HG02763 (cell line): Measurements from ENCODE around the gene C2orf92.

Experiments used
- ATAC-seq: cut with Tn5 transposase; IDR thresholded peaks from one replicate; pipeline ENCODE4 v1.9.1; 2021; ENCODE audit warnings: mild to moderate bottlenecking, moderate library complexity; ENCODE audit not compliant: unreplicated experiment

The C2orf92 gene

DNA sequence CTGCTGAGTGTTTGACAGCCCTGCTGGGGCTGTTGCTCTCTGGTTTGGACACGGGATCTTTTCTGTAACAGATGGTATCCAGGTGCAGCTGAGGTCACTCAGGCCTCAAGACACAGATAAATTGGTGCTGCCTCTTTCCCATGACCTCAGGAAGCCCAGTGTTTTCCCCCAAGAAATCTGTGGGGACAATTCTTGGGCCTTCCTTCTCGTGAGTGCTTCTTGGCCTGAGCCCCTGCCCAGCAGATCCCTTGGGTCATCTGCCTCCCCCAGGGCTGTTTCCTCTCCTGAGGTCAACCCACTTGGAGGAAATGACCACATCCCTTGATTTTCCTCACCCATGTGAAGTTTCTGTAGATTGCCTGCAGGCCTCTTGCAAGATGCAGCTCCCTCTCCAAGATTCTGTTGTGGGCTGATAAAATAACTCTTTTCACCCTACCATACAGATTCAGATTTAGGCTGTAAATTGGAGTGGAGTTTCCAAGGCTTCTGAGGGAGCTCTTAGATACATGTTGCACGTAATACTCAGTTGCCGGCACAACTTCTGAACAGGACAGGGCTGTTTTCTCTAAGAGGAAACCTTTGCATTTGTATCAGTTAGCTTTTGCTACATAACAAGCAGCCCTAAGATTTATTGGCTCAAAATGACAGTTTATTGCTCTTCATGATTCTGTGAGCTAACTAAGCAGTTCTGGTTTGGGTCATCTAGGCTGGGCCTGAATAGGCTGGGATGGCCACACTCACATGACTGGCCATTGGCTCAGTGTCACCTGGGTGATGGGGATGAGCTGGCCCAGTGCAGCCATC, 57.0 kb downstream of the C2orf92 start:
- ATAC-seq, result no peak

DNA sequence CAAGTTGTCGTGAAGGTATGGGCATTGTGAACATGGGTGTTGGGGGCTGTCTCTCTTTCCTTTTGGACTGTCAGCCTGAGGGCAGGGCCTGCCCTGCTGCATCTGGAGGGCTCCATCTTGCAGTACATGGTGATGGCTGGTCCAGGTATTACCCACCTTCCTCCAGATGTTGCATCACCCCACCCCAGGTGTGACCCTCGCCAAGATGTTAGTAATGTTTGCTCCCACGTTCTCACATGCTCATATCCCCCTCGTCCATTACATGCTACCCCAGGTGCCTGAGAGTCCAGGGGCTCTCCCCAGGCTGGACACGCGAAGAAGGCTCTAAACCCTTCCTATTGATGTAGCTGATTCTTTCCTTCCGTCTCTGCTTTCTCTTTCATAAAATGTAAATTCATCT, 57.8 kb downstream of the C2orf92 start:
- ATAC-seq, result no peak

GRCh38 chr2:97728091-97728731, 58.7 kb downstream of the C2orf92 start:
- ATAC-seq, result no peak

DNA sequence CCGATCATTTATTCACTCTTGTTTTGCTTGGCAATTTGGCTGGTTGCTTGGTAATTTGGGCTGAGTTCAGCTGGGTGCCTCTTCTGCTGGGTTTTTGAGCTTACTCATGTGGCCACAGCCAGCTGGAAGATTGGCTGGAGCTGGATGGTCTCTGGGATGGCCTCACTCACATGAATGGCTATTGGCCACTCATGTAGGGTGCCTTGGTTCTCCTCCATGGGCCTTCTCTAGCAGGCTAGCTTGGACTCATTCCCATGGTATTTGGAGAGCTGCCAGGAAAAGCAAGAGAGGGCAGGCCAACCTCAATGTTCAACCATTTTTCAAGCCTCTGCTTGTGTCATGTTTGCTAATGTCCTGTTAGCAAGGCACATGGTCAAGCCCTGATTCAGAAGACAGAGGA, 60.7 kb downstream of the C2orf92 start:
- ATAC-seq, result no peak

DNA sequence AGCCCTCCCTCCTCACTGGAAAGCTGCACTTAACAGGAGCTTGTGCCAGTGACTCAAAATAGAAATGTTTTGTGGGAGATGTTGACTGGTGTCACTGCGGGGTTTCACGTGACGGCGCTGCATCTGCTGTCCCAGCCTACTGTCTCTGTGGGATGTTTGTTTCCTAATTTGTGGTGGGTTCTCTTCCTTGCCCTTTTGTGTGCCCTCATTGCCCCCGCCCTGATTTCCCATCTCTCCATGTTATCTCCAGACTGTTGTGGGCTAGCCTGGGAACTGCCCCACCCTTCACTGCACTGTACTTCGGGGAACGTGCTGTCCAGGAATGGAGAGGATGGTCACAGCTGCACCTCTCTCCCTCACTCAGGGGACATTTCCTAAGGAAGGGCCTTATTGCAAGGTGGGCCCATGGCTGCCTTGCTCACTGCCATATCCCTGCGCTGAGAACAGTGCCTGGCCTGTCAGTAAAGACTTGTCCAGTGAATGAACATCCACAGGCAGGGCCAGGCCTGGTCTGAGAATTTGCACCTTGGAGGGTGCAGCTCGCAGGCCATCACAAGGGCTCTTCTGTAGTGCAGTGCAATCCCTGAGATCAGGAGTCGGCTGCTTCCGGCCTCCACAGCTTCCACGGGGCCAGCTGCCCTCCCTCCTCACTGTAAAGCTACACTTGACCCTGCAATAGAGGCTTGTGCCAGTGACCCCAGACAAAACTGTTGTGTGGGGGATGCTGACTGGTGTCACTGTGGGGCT, 61.9 kb downstream of the C2orf92 start:
- no peak for ATAC-seq

- ATAC-seq, result no peak
Observed at GRCh38 chr2:97732436-97733340, 63.2 kb downstream of the C2orf92 start.

DNA sequence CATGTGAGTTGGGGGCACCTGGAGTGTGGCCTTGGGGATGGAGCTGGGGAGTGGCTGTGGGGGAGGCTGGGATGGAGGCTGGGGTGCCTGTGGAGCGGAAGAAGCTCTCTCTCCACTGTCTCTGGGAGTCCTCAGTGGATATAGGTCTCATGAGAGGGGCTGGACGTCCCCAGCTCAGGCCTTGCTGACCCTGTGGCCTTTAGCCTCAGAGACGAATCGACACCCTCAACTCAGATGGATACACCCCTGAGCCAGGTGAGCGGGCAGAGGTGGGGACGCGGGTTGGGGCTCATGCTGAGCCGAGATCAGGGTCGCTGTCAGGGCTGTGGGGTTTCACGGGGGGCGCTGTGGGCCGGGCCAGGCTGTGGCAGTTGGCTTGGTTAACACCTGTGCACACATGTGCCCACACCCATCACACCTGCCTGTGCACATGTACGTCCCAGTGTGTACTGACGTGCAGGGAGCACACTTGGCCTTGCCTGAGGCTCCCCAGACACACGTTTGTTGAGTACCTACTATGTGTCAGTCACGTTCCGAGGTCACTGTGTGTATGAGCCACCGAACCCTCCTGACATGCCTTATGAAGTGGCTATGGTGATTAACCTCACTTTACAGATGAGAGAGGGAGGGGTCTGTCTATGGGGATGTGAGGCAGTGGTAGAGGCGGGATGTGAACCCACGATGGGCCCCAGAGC, 64.0 kb downstream of the C2orf92 start:
- ATAC-seq, result no peak

DNA sequence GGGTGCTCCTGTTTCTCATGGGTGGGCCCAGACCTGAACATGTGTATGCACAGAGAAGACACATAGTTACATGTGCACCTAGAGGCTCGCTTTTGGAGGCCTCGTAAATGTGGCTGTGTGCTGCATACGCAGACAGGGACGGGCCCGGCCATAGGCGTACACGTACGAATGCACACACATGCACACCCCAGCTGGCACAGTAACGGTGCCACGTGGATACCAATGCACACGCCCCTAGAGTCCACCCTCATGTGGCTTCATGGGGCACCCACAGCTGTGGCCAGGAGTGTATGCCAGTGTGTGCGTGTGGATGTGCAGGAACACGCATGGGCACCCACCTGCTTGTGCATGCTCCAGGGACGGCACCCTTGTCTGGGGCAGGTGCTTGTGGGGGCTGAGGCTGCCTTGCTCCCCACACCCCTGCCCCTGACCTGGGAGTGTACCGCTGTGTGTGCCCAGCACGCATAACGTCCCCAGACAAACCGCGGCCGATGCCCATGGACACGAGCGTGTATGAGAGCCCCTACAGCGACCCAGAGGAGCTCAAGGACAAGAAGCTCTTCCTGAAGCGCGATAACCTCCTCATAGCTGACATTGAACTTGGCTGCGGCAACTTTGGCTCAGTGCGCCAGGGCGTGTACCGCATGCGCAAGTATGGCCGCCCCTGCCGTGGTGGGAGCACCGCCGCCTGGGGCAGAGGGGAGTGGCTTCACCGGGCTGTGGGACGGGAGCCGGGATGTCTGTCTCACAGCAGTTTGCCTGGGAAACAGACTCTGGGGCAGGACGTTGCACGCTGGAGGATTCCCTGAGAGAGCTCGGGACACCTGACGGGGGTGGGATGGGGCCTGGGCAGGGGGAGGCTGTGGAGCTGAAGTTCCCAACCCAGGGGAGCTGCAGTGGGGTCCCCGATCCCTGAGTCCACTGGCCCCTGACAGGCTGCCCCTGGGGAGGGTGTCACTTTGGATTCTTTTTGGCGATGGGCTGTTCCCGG, 64.8 kb downstream of the C2orf92 start:
- no peak for ATAC-seq

- no peak for ATAC-seq
Observed at GRCh38 chr2:97735161-97735561, 65.6 kb downstream of the C2orf92 start.

DNA sequence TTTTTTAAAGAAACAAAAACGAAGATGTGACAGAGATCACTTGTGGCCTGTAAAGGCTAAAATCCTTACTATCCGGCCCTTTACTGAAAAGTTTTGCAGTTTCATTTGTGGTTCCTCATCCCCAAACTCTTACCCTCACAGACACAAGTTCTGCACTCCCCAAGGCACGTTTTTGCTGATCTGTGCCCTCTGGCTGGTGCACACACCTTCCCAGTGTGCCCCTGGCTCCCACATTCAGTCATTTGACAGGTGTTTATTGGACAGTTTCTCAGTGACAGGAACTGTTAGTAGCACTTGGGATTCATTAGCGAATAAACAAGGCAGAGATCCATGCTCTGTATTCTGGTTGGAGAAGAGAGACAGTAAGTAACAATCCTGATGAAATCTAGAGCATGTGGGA, 66.7 kb downstream of the C2orf92 start:
- no peak for ATAC-seq

GRCh38 chr2:97736608-97737330, 67.3 kb downstream of the C2orf92 start:
- no peak for ATAC-seq

DNA sequence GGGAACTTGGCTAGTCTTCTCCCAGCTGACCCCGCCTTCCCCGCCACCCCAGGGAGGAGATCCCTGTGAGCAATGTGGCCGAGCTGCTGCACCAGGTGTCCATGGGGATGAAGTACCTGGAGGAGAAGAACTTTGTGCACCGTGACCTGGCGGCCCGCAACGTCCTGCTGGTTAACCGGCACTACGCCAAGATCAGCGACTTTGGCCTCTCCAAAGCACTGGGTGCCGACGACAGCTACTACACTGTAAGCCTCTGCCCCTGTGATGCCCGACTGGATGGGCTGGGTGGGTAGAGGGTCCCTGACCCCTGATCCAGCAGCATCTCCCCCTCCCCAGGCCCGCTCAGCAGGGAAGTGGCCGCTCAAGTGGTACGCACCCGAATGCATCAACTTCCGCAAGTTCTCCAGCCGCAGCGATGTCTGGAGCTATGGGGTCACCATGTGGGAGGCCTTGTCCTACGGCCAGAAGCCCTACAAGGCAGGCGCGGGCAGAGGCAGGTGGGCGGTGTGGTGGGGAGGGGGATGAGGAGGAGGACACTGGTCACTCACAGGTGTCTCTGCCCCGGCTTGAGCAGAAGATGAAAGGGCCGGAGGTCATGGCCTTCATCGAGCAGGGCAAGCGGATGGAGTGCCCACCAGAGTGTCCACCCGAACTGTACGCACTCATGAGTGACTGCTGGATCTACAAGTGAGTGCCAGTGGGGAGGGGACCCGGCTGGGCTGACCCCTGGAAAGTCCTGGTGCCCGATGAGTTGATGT, 68.1 kb downstream of the C2orf92 start:
- ATAC-seq, result no peak

- ATAC-seq, result no peak
Observed at GRCh38 chr2:97738179-97739019, 68.9 kb downstream of the C2orf92 start.

GRCh38 chr2:97739020-97739892, 69.7 kb downstream of the C2orf92 start:
- no peak for ATAC-seq

DNA sequence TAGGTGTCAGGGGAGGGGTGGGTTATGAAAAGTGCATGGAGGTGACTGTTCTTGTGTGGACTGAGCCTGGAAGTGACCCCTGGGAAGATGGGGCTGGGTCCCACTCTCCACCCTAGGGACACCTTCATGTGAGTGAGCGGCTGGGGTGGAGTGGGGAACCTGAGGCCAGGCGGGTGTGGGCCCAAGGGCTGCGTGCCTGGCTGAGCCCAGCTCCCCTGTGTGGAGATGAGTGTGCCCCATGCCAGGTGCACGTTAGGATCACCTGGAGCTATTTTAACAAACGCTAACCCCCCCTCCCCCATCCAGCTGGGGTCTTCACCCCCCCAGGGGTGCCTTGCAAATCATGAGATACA, 70.4 kb downstream of the C2orf92 start:
- no peak for ATAC-seq
